Measurements from ENCODE around the gene GTPBP4. TPM values are rescaled to one million over a fixed set of nuclear protein-coding genes. Genes with fewer than 3 reads are reported as not detected.

Gene GTPBP4
- total and polyA plus RNA-seq, 9 donors = 17.9 to 44.7 (median 30.5) TPM

DNA sequence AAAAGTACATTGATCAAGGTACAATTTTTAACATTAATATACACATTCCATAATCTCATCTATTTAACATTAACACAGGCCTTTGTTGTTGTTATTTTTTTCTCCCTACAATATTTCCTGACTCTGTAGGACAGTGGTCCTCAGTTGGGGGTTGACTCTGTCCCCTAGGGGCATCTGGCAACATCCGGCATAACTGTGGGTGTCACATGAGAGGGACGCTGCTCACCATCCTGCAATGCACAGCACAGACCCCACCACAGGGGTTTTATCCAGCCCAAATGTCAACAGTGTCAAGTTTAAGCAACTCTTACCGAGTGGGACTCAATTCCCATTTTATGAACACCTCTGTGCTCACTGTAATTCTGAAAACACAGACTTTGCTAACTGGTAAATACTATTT lies 51.9 kb downstream of the GTPBP4 start:
- intact Hi-C loops (cut with DNase I) = no loop called here
- Histone ChIP-seq H3K4me1 (ENCODE audit: insufficient read depth) (peaks cover 4% of the 10 kb centered on the region), H3K9me3 (no peaks in the 10 kb centered on the region), H3K27me3 (no peaks in the 10 kb centered on the region), H3K27ac (no peak overlapping the region), H3K4me3 (no peak overlapping the region), H3K36me3 (no peaks in the 10 kb centered on the region)
- DNase-seq = no peak
- 73 to 83% (median 76%) methylated on average over 3 of the region's 3 CpGs for WGBS, 3 donors
- TF ChIP-seq POLR2A (IDR thresholded peaks at IDR 0.05) = no peak
- TF ChIP-seq EP300 (IDR thresholded peaks at IDR 0.05) = no peak
- TF ChIP-seq, protein P1, sequence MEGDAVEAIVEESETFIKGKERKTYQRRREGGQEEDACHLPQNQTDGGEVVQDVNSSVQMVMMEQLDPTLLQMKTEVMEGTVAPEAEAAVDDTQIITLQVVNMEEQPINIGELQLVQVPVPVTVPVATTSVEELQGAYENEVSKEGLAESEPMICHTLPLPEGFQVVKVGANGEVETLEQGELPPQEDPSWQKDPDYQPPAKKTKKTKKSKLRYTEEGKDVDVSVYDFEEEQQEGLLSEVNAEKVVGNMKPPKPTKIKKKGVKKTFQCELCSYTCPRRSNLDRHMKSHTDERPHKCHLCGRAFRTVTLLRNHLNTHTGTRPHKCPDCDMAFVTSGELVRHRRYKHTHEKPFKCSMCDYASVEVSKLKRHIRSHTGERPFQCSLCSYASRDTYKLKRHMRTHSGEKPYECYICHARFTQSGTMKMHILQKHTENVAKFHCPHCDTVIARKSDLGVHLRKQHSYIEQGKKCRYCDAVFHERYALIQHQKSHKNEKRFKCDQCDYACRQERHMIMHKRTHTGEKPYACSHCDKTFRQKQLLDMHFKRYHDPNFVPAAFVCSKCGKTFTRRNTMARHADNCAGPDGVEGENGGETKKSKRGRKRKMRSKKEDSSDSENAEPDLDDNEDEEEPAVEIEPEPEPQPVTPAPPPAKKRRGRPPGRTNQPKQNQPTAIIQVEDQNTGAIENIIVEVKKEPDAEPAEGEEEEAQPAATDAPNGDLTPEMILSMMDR (IDR thresholded peaks at IDR 0.05) = no peak

DNA sequence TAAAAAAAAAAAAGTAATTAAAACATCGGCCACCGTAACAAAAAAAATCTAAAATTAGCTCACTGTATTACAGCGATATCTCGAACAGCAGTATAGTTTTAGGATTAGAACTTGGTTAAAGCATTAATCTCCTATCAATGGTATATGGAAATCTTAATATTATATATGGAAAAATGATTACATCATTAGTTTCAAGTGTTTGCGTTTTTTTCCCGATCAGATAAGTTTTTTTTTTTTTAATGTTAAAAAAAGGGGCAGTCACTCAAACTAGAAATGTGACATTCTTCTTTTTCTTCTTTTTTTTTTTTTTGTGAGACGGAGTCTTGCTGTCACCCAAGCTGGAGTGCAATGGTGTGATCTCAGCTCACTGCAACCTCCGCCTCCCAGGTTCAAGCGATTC lies 53.3 kb downstream of the GTPBP4 start:
- intact Hi-C loops (cut with DNase I) = no loop called here
- Histone ChIP-seq H3K4me1 (ENCODE audit: insufficient read depth) (peaks cover 4% of the 10 kb centered on the region), H3K9me3 (no peaks in the 10 kb centered on the region), H3K4me3 (no peak overlapping the region), H3K27ac (no peak overlapping the region), H3K36me3 (no peaks in the 10 kb centered on the region), H3K27me3 (no peaks in the 10 kb centered on the region)
- WGBS, 3 donors = 93 to 94% (median 94%) methylated on average over 9 of the region's 9 CpGs
- TF ChIP-seq EP300 (IDR thresholded peaks at IDR 0.05) (no peak), POLR2A (IDR thresholded peaks at IDR 0.05) (no peak)
- TF ChIP-seq, protein P1 (IDR thresholded peaks at IDR 0.05) = no peak
- no peak for DNase-seq

DNA sequence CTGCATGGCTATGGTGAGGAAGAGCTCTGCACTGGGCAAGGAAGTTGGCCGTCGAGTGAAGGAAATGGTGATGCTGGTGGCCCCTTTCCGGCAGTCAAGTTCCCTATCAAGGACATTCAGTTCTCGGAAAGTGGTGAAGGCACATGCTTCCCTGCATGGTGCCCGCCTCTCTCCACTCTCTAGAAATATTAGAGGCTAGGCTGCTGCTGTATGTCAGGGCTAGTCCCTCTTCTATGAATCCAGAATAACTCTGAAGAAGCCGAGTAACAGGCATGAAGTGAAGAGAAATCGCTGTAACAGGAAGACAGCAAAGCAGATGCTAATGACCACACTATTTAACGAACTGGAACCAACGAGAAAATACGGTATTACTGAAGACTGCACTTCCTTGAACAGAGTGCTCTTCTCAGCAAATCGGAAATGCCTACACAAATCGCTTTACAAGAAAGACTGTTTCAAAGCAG lies 55.3 kb downstream of the GTPBP4 start:
- TF ChIP-seq POLR2A (IDR thresholded peaks at IDR 0.05) (no peak), EP300 (IDR thresholded peaks at IDR 0.05) (no peak)
- TF ChIP-seq, protein P1 (IDR thresholded peaks at IDR 0.05) = no peak
- Histone ChIP-seq H3K36me3 (no peaks in the 10 kb centered on the region), H3K9me3 (no peaks in the 10 kb centered on the region), H3K4me1 (ENCODE audit: insufficient read depth) (peaks cover 6% of the 10 kb centered on the region), H3K27me3 (no peaks in the 10 kb centered on the region), H3K4me3 (no peak overlapping the region), H3K27ac (no peak overlapping the region)
- no peak for DNase-seq
- WGBS, 3 donors = 80 to 83% (median 81%) methylated on average over 12 of the region's 12 CpGs
- intact Hi-C loops (cut with DNase I) = no loop called here

DNA sequence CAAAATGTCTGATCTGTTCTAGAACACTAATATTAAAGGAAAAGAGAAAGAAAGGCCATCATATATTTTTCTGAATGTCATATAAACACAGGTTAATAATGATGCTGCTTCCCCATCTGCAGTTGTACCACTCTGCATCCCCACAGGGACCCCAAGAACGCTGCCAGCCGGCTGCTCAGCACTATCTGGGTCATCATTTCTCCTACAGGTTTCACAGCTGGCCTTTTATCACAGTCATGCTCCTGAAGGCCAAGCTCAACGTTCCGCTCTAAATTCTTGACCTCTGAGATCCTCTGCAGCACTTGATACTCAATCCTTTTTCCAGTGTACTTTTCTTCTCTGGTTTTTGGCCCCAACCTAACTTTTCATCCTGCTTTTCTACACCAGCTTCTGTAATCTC lies 55.9 kb downstream of the GTPBP4 start:
- WGBS, 3 donors = 38 to 56% (median 40%) methylated on average over 4 of the region's 4 CpGs
- Histone ChIP-seq H3K27me3 (no peaks in the 10 kb centered on the region), H3K9me3 (no peaks in the 10 kb centered on the region), H3K4me3 (no peak overlapping the region), H3K27ac (no peak overlapping the region), H3K36me3 (no peaks in the 10 kb centered on the region), H3K4me1 (ENCODE audit: insufficient read depth) (peaks cover 6% of the 10 kb centered on the region)
- no peak for DNase-seq
- TF ChIP-seq, protein P1 (IDR thresholded peaks at IDR 0.05) = no peak
- TF ChIP-seq POLR2A (IDR thresholded peaks at IDR 0.05) (no peak), EP300 (IDR thresholded peaks at IDR 0.05) (no peak)
- intact Hi-C loops (cut with DNase I) = no loop called here
